Fibroblast of skin of back (primary cell): Measurements from ENCODE around the gene POLG.
A peak's percentile ranks its signal among the peaks of the same experiment; 100 is the strongest.

Experiments used
- DNase-seq: peaks from one replicate; pipeline ENCODE4 v3.0.0-alpha.2; 2013

Gene POLG

GRCh38 chr15:89370120-89370977 is 35.7 kb upstream of the POLG start:
- no peak for DNase-seq

DNA sequence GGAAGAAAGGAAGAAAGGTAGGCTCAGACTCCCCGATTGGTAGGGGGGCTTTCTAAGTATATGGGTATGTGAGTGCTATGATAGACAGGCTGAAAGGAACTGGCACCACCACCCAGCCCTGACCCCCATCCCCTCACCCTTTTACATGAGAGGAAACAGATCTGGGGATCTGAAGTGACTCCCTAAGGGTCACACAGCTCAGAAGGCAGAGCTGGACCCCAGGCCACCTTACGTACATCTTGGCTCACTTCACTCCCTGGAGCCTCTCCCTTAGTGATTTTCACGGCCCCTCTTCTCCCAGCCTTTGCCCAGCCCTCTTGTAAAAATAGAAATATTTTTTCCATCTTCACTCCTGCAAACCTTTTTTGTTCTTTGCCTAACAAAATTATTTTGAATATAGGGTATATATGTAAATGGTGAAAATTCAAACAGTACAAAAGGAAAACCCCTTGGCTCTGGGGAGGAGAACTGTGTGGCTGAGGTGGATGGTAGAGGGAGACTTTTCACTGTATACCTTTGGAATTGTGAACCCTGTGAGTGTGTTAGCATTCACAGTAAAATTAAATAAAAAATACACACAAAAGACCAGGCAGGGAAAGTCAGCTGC is 34.8 kb upstream of the POLG start:
- DNase-seq = no peak

- DNase-seq = no peak
Observed at GRCh38 chr15:89368566-89369223, 34.1 kb upstream of the POLG start.

DNA sequence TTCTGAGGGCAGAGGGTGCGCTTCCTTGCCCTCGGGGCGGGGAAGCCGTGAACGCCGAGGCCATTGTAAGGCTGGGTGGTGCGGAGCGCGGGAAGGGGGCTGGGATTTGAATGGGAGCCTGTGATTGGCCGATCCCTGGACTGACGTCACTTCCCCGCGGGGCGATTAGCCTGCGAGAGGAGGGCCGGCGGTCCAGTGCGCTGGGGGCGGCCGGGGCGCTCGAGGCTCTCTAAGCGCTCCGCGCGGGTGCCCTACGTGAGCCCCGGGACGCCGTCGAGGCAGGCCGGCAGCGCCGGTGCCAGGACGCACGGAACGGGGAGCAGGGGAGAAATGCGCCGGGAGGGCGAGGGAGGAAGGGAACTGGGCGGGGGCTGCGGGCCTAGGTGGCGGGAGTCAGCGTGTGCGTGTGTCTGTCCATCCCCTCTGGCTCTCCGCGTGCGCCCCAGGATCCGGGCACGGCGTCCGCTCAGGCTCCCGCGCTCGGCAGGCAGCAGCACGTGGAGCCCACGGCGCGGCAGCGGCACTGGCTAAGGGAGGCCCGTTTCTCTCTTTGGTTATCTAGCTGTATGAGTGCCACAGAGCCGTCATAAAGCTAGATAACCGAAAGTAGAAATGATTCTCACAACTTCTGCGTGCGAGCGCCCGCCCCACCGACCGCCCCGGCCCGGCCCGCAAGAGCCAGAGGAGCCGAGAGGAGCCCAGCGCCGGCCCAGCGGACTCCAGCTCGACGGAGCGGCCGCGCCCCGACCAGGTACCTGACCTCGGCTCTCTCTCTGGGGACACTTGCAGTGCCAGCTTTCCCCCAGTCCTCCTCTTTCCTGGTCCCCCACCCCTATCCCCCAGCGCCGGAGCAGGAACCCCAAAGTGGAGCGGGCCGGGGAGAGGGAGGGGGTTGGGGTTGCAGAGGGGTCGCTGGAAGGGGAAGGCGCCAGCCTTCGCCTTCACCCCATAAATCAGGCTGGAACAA is 33.1 kb upstream of the POLG start:
- DNase-seq = no peak

DNA sequence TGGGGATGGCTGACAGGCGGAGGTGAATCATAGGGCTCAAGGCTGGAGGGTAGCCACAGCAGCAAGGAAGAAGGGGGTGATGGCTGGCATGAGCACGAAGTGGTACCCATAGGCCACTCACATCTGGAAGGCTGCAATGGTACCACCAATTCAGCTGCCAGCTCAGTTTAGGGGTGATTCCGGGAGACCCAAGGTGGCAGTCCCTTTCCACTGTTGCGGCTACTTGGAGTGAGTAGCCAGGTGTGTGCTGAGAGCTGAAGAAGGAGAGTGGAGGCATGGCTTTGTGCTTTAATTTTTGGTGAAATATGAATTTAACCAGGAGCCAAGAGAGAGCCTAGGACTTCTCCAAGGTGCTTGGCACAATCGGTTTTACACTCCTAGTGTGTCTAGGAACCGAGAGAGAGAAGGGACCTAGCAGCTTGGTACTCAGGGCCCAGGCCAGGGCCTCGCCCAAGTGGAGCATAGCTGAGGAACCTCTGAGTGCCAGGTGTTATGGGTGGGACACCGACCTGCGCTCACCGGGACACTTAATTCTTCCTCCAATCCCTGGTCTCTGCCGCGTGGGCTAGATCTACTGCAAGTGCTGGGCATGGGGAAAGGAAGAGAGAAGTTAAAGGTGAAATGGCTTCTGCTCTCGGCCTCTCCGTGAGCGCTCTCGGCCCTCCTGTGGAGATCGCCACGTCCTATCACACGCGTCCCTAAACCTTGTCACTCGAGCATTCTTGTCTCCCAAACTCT is 32.2 kb upstream of the POLG start:
- DNase-seq = no peak

DNA sequence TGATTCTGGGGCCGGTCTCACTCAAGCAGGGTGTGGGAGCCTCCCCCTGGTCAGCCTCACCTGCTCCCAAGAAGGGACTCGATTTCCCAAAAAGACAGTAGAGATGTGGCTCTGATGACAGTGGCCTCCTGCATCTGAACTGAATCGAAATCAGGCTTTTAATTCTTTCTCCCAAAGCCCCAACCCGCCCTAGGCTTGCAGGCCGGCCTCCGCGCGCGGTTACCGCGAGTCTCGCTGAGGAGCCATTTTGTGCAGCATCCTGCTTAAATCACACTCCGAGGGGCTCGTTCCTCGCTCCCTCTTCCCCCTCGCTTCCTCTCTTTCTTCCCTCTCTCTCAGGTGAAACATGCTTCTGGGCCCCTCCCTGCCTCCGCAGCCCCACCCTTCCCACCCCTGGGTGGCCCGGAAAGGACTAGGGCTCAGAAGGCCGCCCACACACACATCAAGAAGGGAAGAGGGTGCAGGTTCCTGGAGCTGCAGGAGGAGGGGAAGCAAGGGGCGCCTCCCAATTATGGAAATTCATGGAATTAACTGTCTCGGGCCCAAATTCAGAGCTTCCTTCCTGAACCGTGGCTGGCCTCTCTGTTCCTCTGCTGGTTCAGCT is 30.9 kb upstream of the POLG start:
- DNase-seq = no peak

DNA sequence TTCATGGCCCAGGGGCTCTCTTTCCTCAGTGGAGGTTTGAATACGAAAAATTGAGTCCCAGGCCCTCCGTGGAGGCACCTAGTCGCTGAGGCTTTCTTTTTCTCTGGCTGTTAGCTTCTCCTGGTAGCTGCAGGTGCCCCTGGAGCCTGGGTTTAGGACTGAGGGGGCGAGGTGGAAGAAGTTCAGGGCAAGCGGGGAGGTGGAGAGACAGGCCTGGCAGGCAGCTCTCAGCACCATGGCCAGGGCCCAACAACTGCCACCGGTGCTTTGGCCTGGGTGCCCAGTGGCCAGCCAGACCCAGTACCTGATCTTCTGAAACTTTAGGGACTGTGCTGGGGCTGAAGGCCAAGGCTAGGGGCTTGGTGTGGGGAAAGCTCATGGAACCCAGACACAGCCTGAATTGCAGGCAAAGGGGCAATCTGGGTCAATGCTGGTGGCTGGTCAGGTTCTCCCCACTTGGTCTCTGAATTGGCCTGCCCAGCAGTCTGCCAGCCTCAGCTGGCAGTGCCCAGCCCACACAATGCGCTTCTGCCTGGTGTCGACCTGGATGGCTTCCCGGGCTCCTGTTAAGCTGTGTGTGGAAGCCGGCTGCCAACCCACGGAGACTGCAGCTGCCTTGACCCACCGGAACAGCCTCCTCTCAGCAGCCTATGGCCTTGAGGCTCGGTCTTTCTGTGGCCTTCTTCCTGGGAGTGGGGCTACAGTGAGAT is 30.3 kb upstream of the POLG start:
- DNase-seq = no peak

GRCh38 chr15:89364341-89364740 is 29.7 kb upstream of the POLG start:
- no peak for DNase-seq

- no peak for DNase-seq
Observed at GRCh38 chr15:89363770-89364169, 29.1 kb upstream of the POLG start.

DNA sequence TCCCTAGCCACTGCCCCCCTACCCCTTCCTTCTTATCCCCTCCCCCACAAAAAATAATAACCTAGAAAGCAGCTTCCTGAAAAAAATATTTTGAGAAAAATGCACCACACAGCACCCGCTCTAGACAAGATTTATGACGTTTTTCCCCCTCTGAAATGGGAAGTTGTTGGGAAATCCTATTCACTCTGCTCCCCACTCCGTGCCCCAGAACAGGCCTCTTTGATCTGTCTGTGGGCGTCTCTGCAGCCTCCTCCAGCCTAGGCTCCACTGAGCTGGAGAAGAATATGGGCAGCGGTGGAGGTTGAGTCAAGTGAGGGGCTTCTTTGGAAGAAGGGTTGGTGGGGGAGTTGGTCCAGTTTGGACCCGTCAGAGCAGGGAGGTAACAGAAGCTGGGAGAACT is 28.5 kb upstream of the POLG start:
- DNase-seq = no peak

DNA sequence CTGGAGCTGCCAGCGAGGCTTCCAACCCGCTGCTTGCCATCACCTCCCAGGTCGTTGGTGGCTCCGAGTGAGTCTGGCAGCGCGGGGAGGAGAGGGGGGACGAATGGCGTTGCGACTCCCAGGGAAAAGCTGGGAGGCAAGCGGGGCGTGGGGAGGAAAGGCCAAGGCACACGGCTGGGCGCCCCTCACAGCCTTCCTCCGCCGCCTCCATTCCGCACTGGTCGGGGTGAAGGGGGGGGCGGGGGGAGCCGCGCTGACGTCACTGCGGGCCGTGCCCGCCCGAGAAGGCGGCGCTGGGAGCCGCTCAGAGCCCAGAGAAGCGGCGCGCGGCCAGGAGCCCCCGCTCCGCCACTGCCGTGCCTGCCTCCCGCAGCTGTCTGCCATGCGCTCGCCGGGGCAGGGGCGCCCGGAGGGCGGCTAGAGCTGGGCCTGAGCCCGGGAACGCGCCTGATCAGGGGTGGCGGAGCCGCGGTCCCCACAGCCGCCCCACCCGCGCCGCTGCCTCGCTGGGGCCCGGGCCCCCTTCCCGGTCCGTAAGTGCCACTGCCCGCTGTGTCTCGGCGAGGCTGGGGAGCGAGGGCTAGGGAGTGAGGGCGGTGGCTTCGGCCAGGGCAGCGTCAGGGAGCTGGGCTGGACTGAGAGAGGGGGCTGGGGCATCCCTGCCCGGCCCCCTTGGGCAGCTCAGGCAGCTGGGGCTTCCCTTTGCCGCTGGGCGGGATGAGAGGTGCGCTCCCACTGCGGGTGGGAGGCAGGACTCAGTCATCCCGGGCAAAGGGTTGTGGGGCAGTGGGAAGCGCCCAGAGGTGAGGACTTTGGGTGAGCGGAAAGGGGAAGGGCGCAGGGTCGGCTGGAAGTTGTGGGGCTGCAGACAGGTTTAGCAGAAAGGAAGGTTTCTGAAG is 27.8 kb upstream of the POLG start:
- no peak for DNase-seq

GRCh38 chr15:89361451-89362202 is 27.0 kb upstream of the POLG start:
- peak; percentile 60 for DNase-seq

DNA sequence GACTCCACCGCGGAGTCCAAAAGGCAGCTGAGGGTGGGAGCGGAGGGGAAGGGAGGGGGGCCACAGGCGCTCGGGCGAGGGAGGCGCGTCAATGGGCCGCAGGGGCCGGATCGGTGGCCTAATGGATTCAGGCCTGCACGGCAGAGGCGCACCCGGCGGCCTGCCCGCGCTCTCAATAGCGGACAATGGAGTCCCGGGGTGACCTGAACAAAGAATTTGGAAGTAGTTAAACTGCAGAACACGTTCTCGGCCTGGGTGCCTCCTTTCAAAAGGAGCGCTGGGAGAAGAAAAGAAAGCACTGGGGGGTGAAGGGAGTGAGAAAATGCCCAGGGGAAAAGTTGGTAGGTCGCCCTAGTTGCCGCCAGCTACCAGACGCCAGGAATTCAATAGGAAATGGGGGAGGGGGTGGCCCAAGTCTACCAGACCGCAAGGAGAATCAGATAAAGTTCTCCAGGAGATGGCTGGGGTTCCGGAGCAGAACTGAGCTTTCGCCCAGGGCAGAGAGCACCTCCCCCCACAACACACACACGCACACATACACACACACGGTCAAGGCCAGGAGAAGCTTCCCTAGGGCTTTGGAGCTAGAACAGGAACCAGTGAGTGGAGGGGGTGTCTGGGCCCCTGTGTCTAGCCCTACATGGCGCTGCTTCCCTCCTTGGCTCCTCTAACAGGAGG is 25.8 kb upstream of the POLG start:
- no peak for DNase-seq

DNA sequence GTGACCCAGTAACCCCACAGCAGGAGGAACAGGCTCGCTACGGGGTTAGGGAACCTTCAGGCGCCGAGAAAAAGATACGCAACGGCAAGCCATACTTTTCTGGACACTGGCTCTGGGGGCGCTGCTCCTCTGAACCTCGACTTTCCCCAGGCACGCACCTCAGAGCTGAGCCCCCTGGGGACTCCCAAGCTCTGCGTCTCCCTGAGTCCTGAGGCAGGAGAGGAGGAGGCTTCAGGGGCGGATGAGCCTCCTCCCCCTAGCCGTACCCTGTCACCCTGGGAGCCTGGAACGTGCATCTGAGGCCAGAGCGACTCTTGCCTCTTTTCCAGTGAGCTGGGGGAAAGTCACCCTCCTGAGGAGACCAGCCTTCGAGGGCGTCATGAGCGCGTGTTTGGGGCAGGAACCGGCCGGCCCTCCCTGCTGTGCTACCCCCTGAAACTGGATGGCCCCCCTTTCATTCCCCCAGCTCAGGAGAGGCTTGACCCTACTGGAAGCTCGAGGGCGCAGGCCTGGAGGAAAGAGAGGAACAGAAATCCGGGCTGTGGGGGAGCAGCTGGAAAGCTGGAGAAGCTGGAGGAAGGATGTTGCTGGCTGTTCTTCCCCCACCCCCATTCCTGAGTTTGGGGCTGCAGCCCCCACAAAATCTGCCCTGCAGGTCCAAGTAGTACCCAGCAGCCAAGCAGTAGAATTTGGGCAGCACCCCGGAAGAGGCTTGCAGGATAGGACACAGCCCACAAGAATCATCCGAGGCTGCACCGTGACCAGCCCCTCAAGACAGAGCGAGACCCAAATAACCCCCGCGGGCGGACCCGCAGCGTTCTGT is 25.1 kb upstream of the POLG start:
- no peak for DNase-seq

GRCh38 chr15:89358755-89359439 is 24.3 kb upstream of the POLG start:
- DNase-seq = peak; percentile 58

GRCh38 chr15:89358435-89358754 is 23.8 kb upstream of the POLG start:
- no peak for DNase-seq
